H1 (cell line): ENCODE measurements around the gene HTR2C. TPM values are rescaled to one million over a fixed set of nuclear protein-coding genes. Genes with fewer than 3 reads are reported as not detected.

ENCODE experiments used
- CTCF ChIA-PET: fragments of 300-600 bp; sonication (Branson Sonifier 250); formaldehyde crosslinking; loops from one replicate; lab custom pipeline; 2021; ENCODE audit not compliant: partially characterized antibody; lab: Charles Lee
- POLR2A ChIA-PET: fragments of 300-600 bp; sonication (Branson Sonifier 250); formaldehyde crosslinking; loops from one replicate; lab custom pipeline; 2021; ENCODE audit warnings: inconsistent platforms; ENCODE audit not compliant: partially characterized antibody; lab: Charles Lee
- DNase-seq, 2 experiments: peaks; one replicate each; pipeline versions ENCODE4 v3.0.0 to v3.0.0-alpha.2; 2010 to 2022; ENCODE audit warnings: low spot score in 2 of 2, low read depth in 1 of 2, mixed read lengths in 1 of 2
- FAIRE-seq: peaks from 2 replicates; lab custom pipeline; 2011; peaks lifted over from hg19 to GRCh38; lab: Jason Lieb, UNC
- H2AFZ ChIP-seq: 2 replicates; pipeline ENCODE4 v1.8.1; 2012; ENCODE audit warnings: low read length, inconsistent platforms
- H2AK5ac ChIP-seq: 2 replicates; pipeline ENCODE4 v1.6.1; 2013; ENCODE audit warnings: low read depth, low read length
- H2BK120ac ChIP-seq: replicated peaks from 2 replicates; pipeline ENCODE3; 2013; ENCODE audit warnings: low read depth, low read length, inconsistent platforms
- H2BK12ac ChIP-seq: 2 replicates; pipeline ENCODE4 v1.6.1; 2013; ENCODE audit warnings: low read depth, low read length
- H2BK15ac ChIP-seq: 2 replicates; pipeline ENCODE4 v1.6.1; 2013; ENCODE audit warnings: low read length
- H2BK20ac ChIP-seq: 2 replicates; pipeline ENCODE4 v1.6.1; 2013; ENCODE audit warnings: low read length
- H2BK5ac ChIP-seq: 2 replicates; pipeline ENCODE4 v1.6.1; 2013; ENCODE audit warnings: low read depth, low read length
- H3K14ac ChIP-seq: 2 replicates; pipeline ENCODE4 v1.6.1; 2013; ENCODE audit warnings: inconsistent platforms; ENCODE audit not compliant: insufficient read length
- H3K18ac ChIP-seq: 2 replicates; pipeline ENCODE4 v1.6.1; 2013; ENCODE audit warnings: low read length; ENCODE audit errors: extremely low read depth
- H3K23ac ChIP-seq: 2 replicates; pipeline ENCODE4 v1.6.1; 2013; ENCODE audit warnings: inconsistent platforms; ENCODE audit not compliant: insufficient read length
- H3K23me2 ChIP-seq: 2 replicates; pipeline ENCODE4 v1.6.1; 2013; ENCODE audit warnings: low read depth, low read length
- H3K27ac ChIP-seq: 2 replicates; pipeline ENCODE4 v1.6.1; 2011; ENCODE audit warnings: low read depth, low read length, inconsistent platforms
- H3K27me3 ChIP-seq, 4 experiments: replicated peaks in 1 of 4; 1 replicate in 1 of 4; 2 replicates in 3 of 4; pipeline versions ENCODE4 v1.6.1 to v1.8.1; 2011 to 2013; ENCODE audit warnings: low read length in 3 of 4, mild to moderate bottlenecking in 3 of 4, inconsistent platforms in 2 of 4, mixed read lengths in 2 of 4, moderate library complexity in 1 of 4; ENCODE audit not compliant: control insufficient read depth in 3 of 4, insufficient read depth in 3 of 4; ENCODE audit errors: extremely low read depth in 1 of 4
- H3K36me3 ChIP-seq, 4 experiments: 2 replicates each; pipeline versions ENCODE4 v1.6.1 to v1.8.1; 2011 to 2013; ENCODE audit warnings: mild to moderate bottlenecking in 4 of 4, low read length in 3 of 4, moderate library complexity in 2 of 4, control low read depth in 1 of 4, inconsistent platforms in 1 of 4; ENCODE audit not compliant: insufficient read depth in 4 of 4, control insufficient read depth in 2 of 4
- H3K4ac ChIP-seq: replicated peaks from 2 replicates; pipeline ENCODE3; 2013; ENCODE audit warnings: low read length, low read depth, mixed read lengths, inconsistent platforms; ENCODE audit not compliant: insufficient read length
- H3K4me1 ChIP-seq, 4 experiments: replicated peaks in 1 of 4; 1 replicate in 1 of 4; 2 replicates in 3 of 4; pipeline versions ENCODE4 v1.6.1 to v1.8.1; 2011 to 2013; ENCODE audit warnings: low read length in 3 of 4, inconsistent platforms in 2 of 4, mixed read lengths in 1 of 4; ENCODE audit not compliant: insufficient read depth in 4 of 4, control insufficient read depth in 3 of 4
- H3K4me2 ChIP-seq, 2 experiments: 2 replicates each; pipeline versions ENCODE4 v1.6.1 to v1.8.1; 2011 to 2013; ENCODE audit warnings: low read depth in 2 of 2, low read length in 2 of 2, control low read depth in 1 of 2, inconsistent platforms in 1 of 2, mild to moderate bottlenecking in 1 of 2; ENCODE audit not compliant: insufficient read depth in 1 of 2
- H3K4me3 ChIP-seq, 4 experiments: fragments of 200-600, 300-600 bp in 1 of 4; sonication (generic), shearing (Covaris generic), sonication (Bioruptor Twin) in 1 of 4; 2 replicates each; pipeline versions ENCODE4 v1.5.1 to v1.8.1; 2011 to 2016; ENCODE audit warnings: low read length in 4 of 4, low read depth in 3 of 4, control low read depth in 2 of 4, inconsistent platforms in 2 of 4, mild to moderate bottlenecking in 2 of 4, mixed read lengths in 1 of 4, moderate library complexity in 1 of 4; ENCODE audit not compliant: insufficient read depth in 2 of 4; ENCODE audit errors: extremely low read depth in 1 of 4
- H3K56ac ChIP-seq: replicated peaks from 2 replicates; pipeline ENCODE3; 2013; ENCODE audit warnings: low read depth, mild to moderate bottlenecking, mixed read lengths, low read length, inconsistent platforms; ENCODE audit not compliant: insufficient read length
- H3K79me1 ChIP-seq: 2 replicates; pipeline ENCODE4 v1.6.1; 2013; ENCODE audit warnings: low read depth, low read length, control low read depth
- H3K79me2 ChIP-seq, 2 experiments: 2 replicates each; pipeline versions ENCODE4 v1.6.1 to v1.8.1; 2012 to 2013; ENCODE audit warnings: low read length in 2 of 2, mild to moderate bottlenecking in 2 of 2, inconsistent platforms in 1 of 2; ENCODE audit not compliant: insufficient read depth in 2 of 2, control insufficient read depth in 1 of 2
- H3K9ac ChIP-seq, 4 experiments: replicated peaks in 1 of 4; 1 replicate in 1 of 4; 2 replicates in 3 of 4; pipeline versions ENCODE4 v1.6.1 to v1.8.1; 2011 to 2013; ENCODE audit warnings: low read depth in 3 of 4, low read length in 3 of 4, control low read depth in 2 of 4, mild to moderate bottlenecking in 2 of 4, moderate library complexity in 2 of 4, inconsistent platforms in 1 of 4; ENCODE audit errors: extremely low read depth in 1 of 4
- H3K9me3 ChIP-seq, 2 experiments: 2 replicates each; pipeline versions ENCODE4 v1.6.1 to v1.8.1; 2012 to 2013; ENCODE audit warnings: mild to moderate bottlenecking in 2 of 2, moderate library complexity in 2 of 2, control low read depth in 1 of 2, inconsistent platforms in 1 of 2, low read depth in 1 of 2, low read length in 1 of 2, mixed read lengths in 1 of 2; ENCODE audit not compliant: insufficient read depth in 2 of 2
- H4K20me1 ChIP-seq, 2 experiments: replicated peaks in 1 of 2; 2 replicates each; pipeline versions ENCODE3 to v1.8.1; 2011 to 2013; ENCODE audit warnings: inconsistent platforms in 2 of 2, low read length in 2 of 2, mild to moderate bottlenecking in 1 of 2; ENCODE audit not compliant: insufficient read depth in 2 of 2, control insufficient read depth in 1 of 2
- H4K5ac ChIP-seq: 2 replicates; pipeline ENCODE4 v1.6.1; 2013; ENCODE audit warnings: low read length, low read depth, mixed read lengths, inconsistent platforms; ENCODE audit not compliant: insufficient read length
- H4K8ac ChIP-seq: 2 replicates; pipeline ENCODE4 v1.8.0; 2013; ENCODE audit warnings: mild to moderate bottlenecking, moderate library complexity, low read length, inconsistent platforms; ENCODE audit not compliant: insufficient read depth; ENCODE audit errors: extremely low read depth
- H4K91ac ChIP-seq: replicated peaks from 2 replicates; pipeline ENCODE3; 2013; ENCODE audit warnings: low read length, mixed read lengths, inconsistent platforms; ENCODE audit not compliant: insufficient read length
- WGBS, 2 experiments: shearing (Covaris generic) in 1 of 2; methylation state at CpG; one replicate each; pipeline versions ENCODE4 v1.1.6 to v1.1.7; 2013 to 2015; ENCODE audit warnings: low lambda C conversion rate in 2 of 2, mixed read lengths in 2 of 2, inconsistent platforms in 1 of 2, low coverage in 1 of 2, missing lambda C conversion rate in 1 of 2; ENCODE audit not compliant: insufficient replicate concordance in 2 of 2, insufficient coverage in 1 of 2, insufficient read length in 1 of 2; ENCODE audit errors: extremely low coverage in 1 of 2, missing lambda C conversion rate in 1 of 2; 5-methylcytosine and 5-hydroxymethylcytosine counted together
- polyA plus RNA-seq, 7 experiments: library from polyadenylated mRNA; depleted of rRNA in 3 of 7; stranded (reverse) in 5 of 7; unstranded in 2 of 7; fragments of >200 nt in 5 of 7; fragments of 200-250 nt in 2 of 7; gene quantifications; 1 replicate in 5 of 7; 2 replicates in 1 of 7; 4 replicates in 1 of 7; pipeline versions ENCODE4 v1.2.1 to v1.2.3, GENCODE V29; 2011 to 2013; ENCODE audit warnings: missing spikeins in 2 of 7, mixed read lengths in 2 of 7
- total RNA-seq: library from RNA; stranded (reverse); fragmentation: NEBNext Ultra II Directional; extraction: Animal tissue kit (Norgen Biotek cat#: 25700); gene quantifications from 2 replicates; pipeline ENCODE4 v1.2.1, GENCODE V29; 2021

The HTR2C gene
- total and polyA plus RNA-seq, 2 of the 8 experiments (the other 6 are each of a cell fraction or from before 2014, with no cell fraction given) = 1.7 to 2.0 TPM

DNA sequence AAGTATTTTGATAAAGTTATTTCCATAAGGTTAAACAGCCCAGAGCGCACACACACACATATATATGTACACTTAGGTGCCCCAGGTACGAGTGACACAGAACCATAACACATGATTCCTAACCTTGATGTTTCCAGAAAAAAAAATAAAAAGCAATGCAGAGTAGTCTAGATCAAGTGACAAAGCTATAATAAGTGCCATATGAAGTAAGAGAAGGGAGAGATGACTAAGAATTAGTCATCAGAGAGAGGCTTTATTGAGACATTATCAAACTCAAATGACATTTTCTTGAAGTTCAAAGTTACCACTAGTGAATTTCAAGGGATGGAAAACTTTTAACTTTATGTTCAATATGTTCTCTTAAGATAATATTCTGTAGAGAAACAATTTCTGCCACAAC, 215.0 kb downstream of the HTR2C start:
- no peak for DNase-seq
- Histone ChIP-seq H4K5ac (no peak overlapping the region), H3K79me2 (no peaks in the 10 kb centered on the region), H2BK120ac (no peak overlapping the region), H4K20me1 (no peaks in the 10 kb centered on the region), H3K14ac (no peak overlapping the region), H3K79me1 (no peaks in the 10 kb centered on the region), H3K56ac (no peak overlapping the region), H2BK15ac (no peak overlapping the region), H3K4me3 (no peak overlapping the region), H3K27me3 (no peaks in the 10 kb centered on the region), H4K91ac (no peak overlapping the region), H3K23ac (no peak overlapping the region), H3K9me3 (no peaks in the 10 kb centered on the region), H3K4me2 (no peak overlapping the region), H2BK20ac (no peak overlapping the region), H3K18ac (no peak overlapping the region), H3K4me1 (no peaks in the 10 kb centered on the region), H3K4ac (no peak overlapping the region), H4K8ac (no peak overlapping the region), H3K9ac (no peak overlapping the region), H2BK5ac (no peak overlapping the region), H3K36me3 (no peaks in the 10 kb centered on the region), H2AK5ac (no peak overlapping the region), H2AFZ (no peak overlapping the region), H3K23me2 (no peaks in the 10 kb centered on the region), H3K27ac (no peak overlapping the region), H2BK12ac (no peak overlapping the region)
- WGBS, 2 experiments = 100% methylated on average over 1 of the region's 2 CpGs; no CpG with 5 or more reads in 1 of the 2 experiments
- ChIA-PET CTCF (interaction anchor here (0.6 kb wide), 1 partner anchor 165 kb away, joined by 3 read pairs; no protein-coding TSS in a partner anchor), POLR2A (no interaction called here)
- no peak for FAIRE-seq
